GM23338 (cell line): ENCODE data around the gene COG1.

Source experiments
- CREB1 ChIP-seq: fragments of 250-450 bp; sonication (Bioruptor Pico); IDR thresholded peaks from 2 replicates; pipeline ENCODE4 v1.5.0; 2020; ENCODE audit warnings: low read depth, mild to moderate bottlenecking, moderate library complexity
- EZH2 ChIP-seq: fragments of 200-600 bp; sonication (generic); IDR thresholded peaks from one replicate; pipeline ENCODE4 v1.8.0; 2017; ENCODE audit warnings: antibody characterized with exemption, mild to moderate bottlenecking, low read depth; ENCODE audit not compliant: unreplicated experiment
- EZH2phosphoT487 ChIP-seq: fragments of 200-600 bp; sonication (generic); IDR thresholded peaks from one replicate; pipeline ENCODE4 v1.8.1; 2018; ENCODE audit warnings: antibody characterized with exemption; ENCODE audit not compliant: unreplicated experiment
- JUNB ChIP-seq: IDR thresholded peaks from one replicate; pipeline ENCODE4 v1.6.1; 2016; ENCODE audit warnings: antibody characterized with exemption; ENCODE audit not compliant: unreplicated experiment
- POLR2AphosphoS5 ChIP-seq: IDR thresholded peaks from 2 replicates; pipeline ENCODE4 v1.6.1; 2016; ENCODE audit warnings: antibody characterized with exemption, low read depth
- STAT1 ChIP-seq: IDR thresholded peaks from one replicate; pipeline ENCODE4 v1.6.1; 2016; ENCODE audit warnings: antibody characterized with exemption; ENCODE audit not compliant: unreplicated experiment
- TF ChIP-seq, protein P1 (sequence below), 2 experiments: fragments of 200-600 bp in 1 of 2; sonication (generic) in 1 of 2; conservative IDR thresholded peaks; 2 replicates each; pipeline versions ENCODE4 v1.5.1 to v1.6.1; 2016 to 2017; ENCODE audit warnings: antibody characterized with exemption in 2 of 2, low read depth in 2 of 2, mild to moderate bottlenecking in 2 of 2, moderate library complexity in 1 of 2
- TF ChIP-seq, protein P2 (sequence below): IDR thresholded peaks from one replicate; pipeline ENCODE4 v1.6.1; 2018; ENCODE audit warnings: antibody characterized with exemption; ENCODE audit not compliant: unreplicated experiment
- TF ChIP-seq, protein P3 (sequence below): IDR thresholded peaks from 2 replicates; pipeline ENCODE4 v1.6.1; 2016; ENCODE audit warnings: antibody characterized with exemption
- TF ChIP-seq, protein P4 (sequence below): fragments of 250-450 bp; sonication (Bioruptor Pico); IDR thresholded peaks from 2 replicates; pipeline ENCODE4 v1.5.0; 2020; ENCODE audit warnings: mild to moderate bottlenecking, moderate library complexity

DNA sequence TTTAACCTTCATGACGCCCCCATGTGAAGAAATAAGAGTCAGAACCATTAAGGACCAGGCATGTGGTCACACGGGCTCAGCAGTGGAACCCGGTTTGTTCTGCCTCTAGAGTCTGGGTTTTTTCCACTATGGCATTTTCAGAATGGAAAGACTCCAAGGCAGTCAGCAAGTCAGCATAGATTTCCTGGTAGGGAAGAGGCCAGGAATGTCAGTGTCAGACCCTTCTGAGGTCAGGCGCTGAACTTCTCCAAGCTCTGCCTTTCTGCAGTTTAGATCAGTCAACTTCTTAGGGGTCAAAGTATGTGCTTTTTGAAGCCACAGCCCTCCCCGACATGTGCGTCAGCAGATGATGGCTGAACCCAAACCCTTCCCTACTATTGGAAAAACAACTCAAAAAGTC, 24.2 kb upstream of the COG1 start:
- TF ChIP-seq, protein P1, sequence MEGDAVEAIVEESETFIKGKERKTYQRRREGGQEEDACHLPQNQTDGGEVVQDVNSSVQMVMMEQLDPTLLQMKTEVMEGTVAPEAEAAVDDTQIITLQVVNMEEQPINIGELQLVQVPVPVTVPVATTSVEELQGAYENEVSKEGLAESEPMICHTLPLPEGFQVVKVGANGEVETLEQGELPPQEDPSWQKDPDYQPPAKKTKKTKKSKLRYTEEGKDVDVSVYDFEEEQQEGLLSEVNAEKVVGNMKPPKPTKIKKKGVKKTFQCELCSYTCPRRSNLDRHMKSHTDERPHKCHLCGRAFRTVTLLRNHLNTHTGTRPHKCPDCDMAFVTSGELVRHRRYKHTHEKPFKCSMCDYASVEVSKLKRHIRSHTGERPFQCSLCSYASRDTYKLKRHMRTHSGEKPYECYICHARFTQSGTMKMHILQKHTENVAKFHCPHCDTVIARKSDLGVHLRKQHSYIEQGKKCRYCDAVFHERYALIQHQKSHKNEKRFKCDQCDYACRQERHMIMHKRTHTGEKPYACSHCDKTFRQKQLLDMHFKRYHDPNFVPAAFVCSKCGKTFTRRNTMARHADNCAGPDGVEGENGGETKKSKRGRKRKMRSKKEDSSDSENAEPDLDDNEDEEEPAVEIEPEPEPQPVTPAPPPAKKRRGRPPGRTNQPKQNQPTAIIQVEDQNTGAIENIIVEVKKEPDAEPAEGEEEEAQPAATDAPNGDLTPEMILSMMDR (conservative IDR thresholded peaks at IDR 0.05; ENCODE audit: low read depth in 2 of 2), result no peak
- TF ChIP-seq, protein P2, sequence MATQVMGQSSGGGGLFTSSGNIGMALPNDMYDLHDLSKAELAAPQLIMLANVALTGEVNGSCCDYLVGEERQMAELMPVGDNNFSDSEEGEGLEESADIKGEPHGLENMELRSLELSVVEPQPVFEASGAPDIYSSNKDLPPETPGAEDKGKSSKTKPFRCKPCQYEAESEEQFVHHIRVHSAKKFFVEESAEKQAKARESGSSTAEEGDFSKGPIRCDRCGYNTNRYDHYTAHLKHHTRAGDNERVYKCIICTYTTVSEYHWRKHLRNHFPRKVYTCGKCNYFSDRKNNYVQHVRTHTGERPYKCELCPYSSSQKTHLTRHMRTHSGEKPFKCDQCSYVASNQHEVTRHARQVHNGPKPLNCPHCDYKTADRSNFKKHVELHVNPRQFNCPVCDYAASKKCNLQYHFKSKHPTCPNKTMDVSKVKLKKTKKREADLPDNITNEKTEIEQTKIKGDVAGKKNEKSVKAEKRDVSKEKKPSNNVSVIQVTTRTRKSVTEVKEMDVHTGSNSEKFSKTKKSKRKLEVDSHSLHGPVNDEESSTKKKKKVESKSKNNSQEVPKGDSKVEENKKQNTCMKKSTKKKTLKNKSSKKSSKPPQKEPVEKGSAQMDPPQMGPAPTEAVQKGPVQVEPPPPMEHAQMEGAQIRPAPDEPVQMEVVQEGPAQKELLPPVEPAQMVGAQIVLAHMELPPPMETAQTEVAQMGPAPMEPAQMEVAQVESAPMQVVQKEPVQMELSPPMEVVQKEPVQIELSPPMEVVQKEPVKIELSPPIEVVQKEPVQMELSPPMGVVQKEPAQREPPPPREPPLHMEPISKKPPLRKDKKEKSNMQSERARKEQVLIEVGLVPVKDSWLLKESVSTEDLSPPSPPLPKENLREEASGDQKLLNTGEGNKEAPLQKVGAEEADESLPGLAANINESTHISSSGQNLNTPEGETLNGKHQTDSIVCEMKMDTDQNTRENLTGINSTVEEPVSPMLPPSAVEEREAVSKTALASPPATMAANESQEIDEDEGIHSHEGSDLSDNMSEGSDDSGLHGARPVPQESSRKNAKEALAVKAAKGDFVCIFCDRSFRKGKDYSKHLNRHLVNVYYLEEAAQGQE, result no peak
- TF ChIP-seq, protein P3, sequence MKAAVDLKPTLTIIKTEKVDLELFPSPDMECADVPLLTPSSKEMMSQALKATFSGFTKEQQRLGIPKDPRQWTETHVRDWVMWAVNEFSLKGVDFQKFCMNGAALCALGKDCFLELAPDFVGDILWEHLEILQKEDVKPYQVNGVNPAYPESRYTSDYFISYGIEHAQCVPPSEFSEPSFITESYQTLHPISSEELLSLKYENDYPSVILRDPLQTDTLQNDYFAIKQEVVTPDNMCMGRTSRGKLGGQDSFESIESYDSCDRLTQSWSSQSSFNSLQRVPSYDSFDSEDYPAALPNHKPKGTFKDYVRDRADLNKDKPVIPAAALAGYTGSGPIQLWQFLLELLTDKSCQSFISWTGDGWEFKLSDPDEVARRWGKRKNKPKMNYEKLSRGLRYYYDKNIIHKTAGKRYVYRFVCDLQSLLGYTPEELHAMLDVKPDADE, result no peak
- no peak for TF ChIP-seq EZH2
- no peak for TF ChIP-seq STAT1
- TF ChIP-seq POLR2AphosphoS5, result no peak
- TF ChIP-seq JUNB, result no peak
- TF ChIP-seq EZH2phosphoT487, result no peak
- TF ChIP-seq, protein P4, sequence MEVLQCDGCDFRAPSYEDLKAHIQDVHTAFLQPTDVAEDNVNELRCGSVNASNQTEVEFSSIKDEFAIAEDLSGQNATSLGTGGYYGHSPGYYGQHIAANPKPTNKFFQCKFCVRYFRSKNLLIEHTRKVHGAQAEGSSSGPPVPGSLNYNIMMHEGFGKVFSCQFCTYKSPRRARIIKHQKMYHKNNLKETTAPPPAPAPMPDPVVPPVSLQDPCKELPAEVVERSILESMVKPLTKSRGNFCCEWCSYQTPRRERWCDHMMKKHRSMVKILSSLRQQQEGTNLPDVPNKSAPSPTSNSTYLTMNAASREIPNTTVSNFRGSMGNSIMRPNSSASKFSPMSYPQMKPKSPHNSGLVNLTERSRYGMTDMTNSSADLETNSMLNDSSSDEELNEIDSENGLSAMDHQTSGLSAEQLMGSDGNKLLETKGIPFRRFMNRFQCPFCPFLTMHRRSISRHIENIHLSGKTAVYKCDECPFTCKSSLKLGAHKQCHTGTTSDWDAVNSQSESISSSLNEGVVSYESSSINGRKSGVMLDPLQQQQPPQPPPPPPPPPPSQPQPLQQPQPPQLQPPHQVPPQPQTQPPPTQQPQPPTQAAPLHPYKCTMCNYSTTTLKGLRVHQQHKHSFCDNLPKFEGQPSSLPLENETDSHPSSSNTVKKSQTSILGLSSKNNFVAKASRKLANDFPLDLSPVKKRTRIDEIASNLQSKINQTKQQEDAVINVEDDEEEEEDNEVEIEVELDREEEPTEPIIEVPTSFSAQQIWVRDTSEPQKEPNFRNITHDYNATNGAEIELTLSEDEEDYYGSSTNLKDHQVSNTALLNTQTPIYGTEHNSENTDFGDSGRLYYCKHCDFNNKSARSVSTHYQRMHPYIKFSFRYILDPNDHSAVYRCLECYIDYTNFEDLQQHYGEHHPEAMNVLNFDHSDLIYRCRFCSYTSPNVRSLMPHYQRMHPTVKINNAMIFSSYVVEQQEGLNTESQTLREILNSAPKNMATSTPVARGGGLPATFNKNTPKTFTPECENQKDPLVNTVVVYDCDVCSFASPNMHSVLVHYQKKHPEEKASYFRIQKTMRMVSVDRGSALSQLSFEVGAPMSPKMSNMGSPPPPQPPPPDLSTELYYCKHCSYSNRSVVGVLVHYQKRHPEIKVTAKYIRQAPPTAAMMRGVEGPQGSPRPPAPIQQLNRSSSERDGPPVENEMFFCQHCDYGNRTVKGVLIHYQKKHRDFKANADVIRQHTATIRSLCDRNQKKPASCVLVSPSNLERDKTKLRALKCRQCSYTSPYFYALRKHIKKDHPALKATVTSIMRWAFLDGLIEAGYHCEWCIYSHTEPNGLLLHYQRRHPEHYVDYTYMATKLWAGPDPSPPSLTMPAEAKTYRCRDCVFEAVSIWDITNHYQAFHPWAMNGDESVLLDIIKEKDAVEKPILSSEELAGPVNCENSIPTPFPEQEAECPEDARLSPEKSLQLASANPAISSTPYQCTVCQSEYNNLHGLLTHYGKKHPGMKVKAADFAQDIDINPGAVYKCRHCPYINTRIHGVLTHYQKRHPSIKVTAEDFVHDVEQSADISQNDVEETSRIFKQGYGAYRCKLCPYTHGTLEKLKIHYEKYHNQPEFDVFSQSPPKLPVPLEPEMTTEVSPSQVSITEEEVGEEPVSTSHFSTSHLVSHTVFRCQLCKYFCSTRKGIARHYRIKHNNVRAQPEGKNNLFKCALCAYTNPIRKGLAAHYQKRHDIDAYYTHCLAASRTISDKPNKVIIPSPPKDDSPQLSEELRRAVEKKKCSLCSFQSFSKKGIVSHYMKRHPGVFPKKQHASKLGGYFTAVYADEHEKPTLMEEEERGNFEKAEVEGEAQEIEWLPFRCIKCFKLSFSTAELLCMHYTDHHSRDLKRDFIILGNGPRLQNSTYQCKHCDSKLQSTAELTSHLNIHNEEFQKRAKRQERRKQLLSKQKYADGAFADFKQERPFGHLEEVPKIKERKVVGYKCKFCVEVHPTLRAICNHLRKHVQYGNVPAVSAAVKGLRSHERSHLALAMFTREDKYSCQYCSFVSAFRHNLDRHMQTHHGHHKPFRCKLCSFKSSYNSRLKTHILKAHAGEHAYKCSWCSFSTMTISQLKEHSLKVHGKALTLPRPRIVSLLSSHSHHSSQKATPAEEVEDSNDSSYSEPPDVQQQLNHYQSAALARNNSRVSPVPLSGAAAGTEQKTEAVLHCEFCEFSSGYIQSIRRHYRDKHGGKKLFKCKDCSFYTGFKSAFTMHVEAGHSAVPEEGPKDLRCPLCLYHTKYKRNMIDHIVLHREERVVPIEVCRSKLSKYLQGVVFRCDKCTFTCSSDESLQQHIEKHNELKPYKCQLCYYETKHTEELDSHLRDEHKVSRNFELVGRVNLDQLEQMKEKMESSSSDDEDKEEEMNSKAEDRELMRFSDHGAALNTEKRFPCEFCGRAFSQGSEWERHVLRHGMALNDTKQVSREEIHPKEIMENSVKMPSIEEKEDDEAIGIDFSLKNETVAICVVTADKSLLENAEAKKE (CRISPR knock-in tag), result no peak
- no peak for TF ChIP-seq CREB1
